GM21367 (cell line): ENCODE data around the gene OR7D2.

ENCODE experiments used
- ATAC-seq: cut with Tn5 transposase; IDR thresholded peaks from one replicate; pipeline ENCODE4 v1.9.1; 2021; ENCODE audit not compliant: unreplicated experiment

OR7D2 gene

DNA sequence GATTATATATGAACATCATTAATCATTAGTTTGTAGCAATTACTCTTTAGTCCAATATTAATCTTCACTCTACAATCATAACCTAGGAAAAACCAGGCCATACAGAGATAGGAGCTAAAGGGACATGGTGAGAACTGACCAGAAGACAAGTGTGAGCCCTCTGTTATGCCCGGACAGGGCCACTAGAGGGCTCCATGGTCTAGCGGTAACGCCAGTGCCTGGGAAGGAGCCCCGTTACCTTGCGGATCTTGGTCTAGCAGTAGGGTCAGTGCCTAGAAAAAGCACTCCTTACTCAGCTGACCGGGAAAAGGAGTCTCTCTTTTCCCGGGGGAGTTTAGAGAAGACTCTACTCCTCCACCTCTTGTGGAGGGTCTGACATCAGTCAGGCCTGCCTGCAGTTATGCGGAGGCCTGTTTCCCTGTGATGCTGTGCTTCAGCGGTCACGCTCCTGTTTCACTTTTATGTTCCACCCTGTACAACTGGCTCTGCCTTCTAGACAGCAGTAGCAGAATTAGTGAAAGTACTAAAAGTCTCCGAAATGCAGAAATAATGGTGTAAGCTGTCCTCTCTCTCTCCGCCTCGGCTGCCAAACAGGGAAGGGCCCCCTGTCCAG is 26.8 kb downstream of the OR7D2 start:
- no peak for ATAC-seq

- ATAC-seq: no peak
These were observed 40.7 kb downstream of the OR7D2 start, which contains the start of gene OR7D4 for GRCh38 chr19:9219489-9219888. Gene OR7D4, minus strand, starts transcription at chr19:9219589. Its CDS starts 4,752 bp downstream, at chr19:9214837.
